Epithelial cell of esophagus (primary cell): ENCODE data around the gene TNP1.
A peak's percentile ranks its signal among the peaks of the same experiment; 100 is the strongest.

ENCODE experiments used
- DNase-seq: peaks from one replicate; pipeline ENCODE4 v3.0.0; 2010; ENCODE audit warnings: low read depth
- H3K4me3 ChIP-seq: 2 replicates; pipeline ENCODE4 v1.5.1; 2011; ENCODE audit warnings: mild to moderate bottlenecking, low read length, control low read depth
- CTCF ChIP-seq: IDR thresholded peaks from 2 replicates; pipeline ENCODE4 v1.5.1; 2011; ENCODE audit warnings: low read depth, mild to moderate bottlenecking, low read length, control low read depth, inconsistent platforms; ENCODE audit not compliant: insufficient read depth; ENCODE audit errors: missing control alignments

Gene TNP1

GRCh38 chr2:216833061-216833460 is 26.8 kb downstream of the TNP1 start:
- H3K4me3 ChIP-seq = no peak overlapping the region
- TF ChIP-seq CTCF = no peak
- DNase-seq = no peak

GRCh38 chr2:216830346-216830745 is 29.5 kb downstream of the TNP1 start:
- no peak for TF ChIP-seq CTCF
- no peak for DNase-seq
- H3K4me3 ChIP-seq = no peak overlapping the region

- H3K4me3 ChIP-seq = no peak overlapping the region
- no peak for TF ChIP-seq CTCF
- DNase-seq = peak; percentile 25
Observed at GRCh38 chr2:216829533-216829932, 30.3 kb downstream of the TNP1 start.

GRCh38 chr2:216827073-216827720 is 32.7 kb downstream of the TNP1 start:
- DNase-seq = no peak
- H3K4me3 ChIP-seq = no peak overlapping the region
- no peak for TF ChIP-seq CTCF

- TF ChIP-seq CTCF = no peak
- DNase-seq = no peak
- no peak overlapping the region for H3K4me3 ChIP-seq
Observed at GRCh38 chr2:216822470-216822869, 37.4 kb downstream of the TNP1 start.

GRCh38 chr2:216820709-216821108 is 39.2 kb downstream of the TNP1 start:
- H3K4me3 ChIP-seq = no peak overlapping the region
- DNase-seq = no peak
- no peak for TF ChIP-seq CTCF

GRCh38 chr2:216819766-216820165 is 40.1 kb downstream of the TNP1 start:
- TF ChIP-seq CTCF = no peak
- H3K4me3 ChIP-seq = no peak overlapping the region
- DNase-seq = no peak
